ENCODE results near the gene POR.
"Not testable (repeated sequence)": the region's sequence is repeated elsewhere in the genome, so short reads cannot be mapped to it uniquely, and the experiment has no call there.

The POR gene

DNA sequence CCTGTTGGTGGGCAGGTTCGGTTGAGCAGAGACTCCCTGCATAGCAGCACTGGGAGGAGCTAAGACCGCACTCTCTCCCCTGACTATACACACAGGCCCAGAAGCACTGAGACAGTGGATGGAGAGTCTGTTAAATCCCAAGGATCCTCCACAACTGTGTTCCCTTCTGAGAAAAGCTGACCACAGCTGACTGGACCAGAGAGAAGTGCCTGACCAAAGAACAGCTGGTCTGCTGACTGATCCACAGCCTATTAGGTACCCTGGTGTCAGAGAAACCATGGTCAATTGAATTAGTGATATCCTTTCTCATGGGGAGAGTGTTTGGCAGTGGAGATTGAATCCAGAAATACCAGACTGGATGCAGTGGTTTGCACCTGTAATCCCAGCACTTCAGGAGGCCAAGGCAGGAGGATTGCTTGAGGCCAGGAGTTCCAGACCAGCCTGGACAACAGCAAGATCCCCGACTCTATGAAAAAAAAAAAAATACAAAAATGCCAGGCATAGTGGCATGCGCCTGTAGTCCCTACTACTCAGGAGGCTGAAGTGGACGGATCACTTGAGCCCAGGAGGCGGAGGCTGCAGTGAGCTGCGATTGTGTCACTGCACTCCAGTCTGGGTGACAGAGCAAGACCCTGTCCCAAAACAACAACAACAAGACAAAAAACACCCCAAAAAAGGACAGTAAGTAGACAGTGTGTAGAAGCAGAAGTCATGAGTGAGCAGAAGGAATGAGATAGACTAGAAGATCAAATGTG is 107.2 kb downstream of the POR start:
- Histone ChIP-seq H3K27ac (ENCODE audit: insufficient read depth, low read depth, low read length, poor library complexity, severe bottlenecking) (no peak overlapping the region), H3K27me3 (ENCODE audit: control insufficient read depth, insufficient read depth, low read length, poor library complexity, severe bottlenecking) (no peaks in the 10 kb centered on the region), H3K9me3 (ENCODE audit: control insufficient read depth, low read length) (no peaks in the 10 kb centered on the region), H3K36me3 (ENCODE audit: control insufficient read depth, insufficient read depth, low read length) (peaks cover 4% of the 10 kb centered on the region), H3K4me1 (ENCODE audit: control insufficient read depth, insufficient read depth, low read length) (no peaks in the 10 kb centered on the region), H3K4me3 (ENCODE audit: insufficient read depth, low read depth, low read length) (no peak overlapping the region)
- 92 to 93% methylated on average over 7 of the region's 7 CpGs for WGBS, 2 experiments

DNA sequence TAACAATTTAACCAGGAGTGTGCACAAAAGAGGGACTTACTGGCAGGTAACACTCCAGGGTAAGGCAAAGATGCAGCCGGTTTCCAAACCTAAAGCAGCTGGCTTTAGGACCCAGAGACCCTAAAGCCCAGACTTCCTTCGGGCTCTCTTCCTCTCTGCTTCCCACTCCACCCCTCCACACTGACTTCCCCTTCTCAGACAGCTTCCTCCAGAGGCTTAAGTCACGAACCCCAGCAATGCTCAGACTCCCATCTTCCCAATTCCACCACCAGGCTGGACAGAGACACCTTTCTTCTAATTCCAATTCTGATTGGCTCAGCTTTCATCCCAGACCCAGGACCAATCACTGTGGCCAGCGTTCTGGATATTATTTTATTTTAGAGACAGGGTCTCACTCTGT is 108.0 kb downstream of the POR start:
- H3K36me3 ChIP-seq (ENCODE audit: control insufficient read depth, insufficient read depth, low read length): peaks cover 2% of the 10 kb centered on the region
- H3K9me3 ChIP-seq (ENCODE audit: control insufficient read depth, low read length): no peaks in the 10 kb centered on the region
- H3K27ac ChIP-seq (ENCODE audit: insufficient read depth, low read depth, low read length, poor library complexity, severe bottlenecking): no peak overlapping the region
- WGBS, 2 experiments: 62% methylated on average over 4 of the region's 4 CpGs
- no peaks in the 10 kb centered on the region for H3K4me1 ChIP-seq (ENCODE audit: control insufficient read depth, insufficient read depth, low read length)
- no peaks in the 10 kb centered on the region for H3K27me3 ChIP-seq (ENCODE audit: control insufficient read depth, insufficient read depth, low read length, poor library complexity, severe bottlenecking)
- H3K4me3 ChIP-seq (ENCODE audit: insufficient read depth, low read depth, low read length): no peak overlapping the region

DNA sequence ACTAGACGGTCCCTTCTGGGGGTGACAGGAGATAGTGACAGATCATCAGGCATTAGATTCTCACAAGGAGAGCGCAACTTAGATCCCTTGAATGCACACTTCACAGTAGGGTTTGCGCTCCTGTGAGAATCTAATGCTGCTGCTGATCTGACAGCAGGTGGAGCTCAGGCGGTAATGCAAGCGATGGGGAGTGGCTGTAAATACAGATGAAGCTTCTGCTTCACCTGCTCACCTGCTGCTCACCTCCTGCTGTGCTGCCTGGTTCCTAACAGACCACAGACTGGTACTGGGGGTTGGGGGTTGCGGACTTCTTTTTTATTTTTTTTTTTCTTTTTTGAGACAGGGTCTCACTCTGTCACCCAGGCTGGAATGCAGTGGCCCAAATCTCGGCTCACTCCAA is 114.7 kb downstream of the POR start:
- H3K27ac ChIP-seq (ENCODE audit: insufficient read depth, low read depth, low read length, poor library complexity, severe bottlenecking); H3K4me1 ChIP-seq (ENCODE audit: control insufficient read depth, insufficient read depth, low read length): not testable (repeated sequence)
- 94 to 96% methylated on average over 7 of the region's 7 CpGs for WGBS, 2 experiments

DNA sequence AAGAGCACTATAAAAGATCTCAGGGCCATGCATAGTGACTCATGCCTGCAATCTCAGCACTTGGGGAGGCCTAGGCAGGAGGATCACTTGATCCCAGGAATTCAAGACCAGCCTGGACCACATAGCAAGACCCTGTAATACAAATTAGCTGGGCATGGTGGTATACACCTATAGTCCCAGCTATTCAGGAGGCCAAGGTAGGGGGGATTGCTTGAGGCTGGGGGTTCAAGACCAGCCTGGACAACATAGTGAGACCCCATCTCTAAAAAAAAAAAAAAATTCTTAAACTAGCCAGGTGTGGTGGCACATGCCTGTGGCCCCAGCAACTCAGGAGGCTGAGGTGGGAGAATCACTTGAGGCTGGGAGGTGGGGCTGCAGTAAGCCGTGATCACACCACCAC is 117.0 kb downstream of the POR start:
- no peaks in the 10 kb centered on the region for H3K4me1 ChIP-seq (ENCODE audit: control insufficient read depth, insufficient read depth, low read length)
- H3K27ac ChIP-seq (ENCODE audit: insufficient read depth, low read depth, low read length, poor library complexity, severe bottlenecking): no peak overlapping the region
- no peaks in the 10 kb centered on the region for H3K27me3 ChIP-seq (ENCODE audit: control insufficient read depth, insufficient read depth, low read length, poor library complexity, severe bottlenecking)
- 94 to 96% methylated on average over 1 of the region's 1 CpG for WGBS, 2 experiments
- no peaks in the 10 kb centered on the region for H3K9me3 ChIP-seq (ENCODE audit: control insufficient read depth, low read length)
- H3K36me3 ChIP-seq (ENCODE audit: control insufficient read depth, insufficient read depth, low read length): peaks cover 3% of the 10 kb centered on the region
- H3K4me3 ChIP-seq (ENCODE audit: insufficient read depth, low read depth, low read length): no peak overlapping the region

More for the DNA sequence above, 114.7 kb downstream of the POR start:
- not testable (repeated sequence) for H3K36me3 ChIP-seq (ENCODE audit: control insufficient read depth, insufficient read depth, low read length); H3K27me3 ChIP-seq (ENCODE audit: control insufficient read depth, insufficient read depth, low read length, poor library complexity, severe bottlenecking); H3K9me3 ChIP-seq (ENCODE audit: control insufficient read depth, low read length); H3K4me3 ChIP-seq (ENCODE audit: insufficient read depth, low read depth, low read length)
